HG03439 (cell line): ENCODE results near the gene TBC1D2B.
"Not testable (repeated sequence)": the region's sequence is repeated elsewhere in the genome, so short reads cannot be mapped to it uniquely, and the experiment has no call there.

ENCODE experiments used
- ATAC-seq: cut with Tn5 transposase; IDR thresholded peaks from one replicate; pipeline ENCODE4 v1.9.1; 2021; ENCODE audit warnings: mild to moderate bottlenecking, moderate library complexity; ENCODE audit not compliant: unreplicated experiment

The TBC1D2B gene

GRCh38 chr15:77991658-77992201 is 85.8 kb downstream of the TBC1D2B start:
- not testable (repeated sequence) for ATAC-seq

- no peak for ATAC-seq
These were observed 86.5 kb downstream of the TBC1D2B start for GRCh38 chr15:77991029-77991406.

- no peak for ATAC-seq
These were observed 88.0 kb downstream of the TBC1D2B start for GRCh38 chr15:77989296-77990143.

- ATAC-seq: no peak
These were observed 88.9 kb downstream of the TBC1D2B start for GRCh38 chr15:77988347-77989295.

GRCh38 chr15:77987765-77988136 is 89.8 kb downstream of the TBC1D2B start:
- not testable (repeated sequence) for ATAC-seq

GRCh38 chr15:77986891-77987764 is 90.4 kb downstream of the TBC1D2B start:
- no peak for ATAC-seq

GRCh38 chr15:77985931-77986480 is 91.5 kb downstream of the TBC1D2B start:
- no peak for ATAC-seq

GRCh38 chr15:77985031-77985930 is 92.2 kb downstream of the TBC1D2B start:
- ATAC-seq: no peak

- no peak for ATAC-seq
These were observed 93.1 kb downstream of the TBC1D2B start for GRCh38 chr15:77984446-77984861.

GRCh38 chr15:77983708-77984445 is 93.6 kb downstream of the TBC1D2B start:
- no peak for ATAC-seq

GRCh38 chr15:77983091-77983707 is 94.3 kb downstream of the TBC1D2B start:
- ATAC-seq: no peak

GRCh38 chr15:77982127-77982490 is 95.4 kb downstream of the TBC1D2B start:
- no peak for ATAC-seq

GRCh38 chr15:77981281-77982126 is 96.0 kb downstream of the TBC1D2B start:
- no peak for ATAC-seq

GRCh38 chr15:77980674-77981073 is 96.8 kb downstream of the TBC1D2B start:
- ATAC-seq: not testable (repeated sequence)

- no peak for ATAC-seq
These were observed 97.4 kb downstream of the TBC1D2B start for GRCh38 chr15:77980098-77980497.

GRCh38 chr15:77979157-77979556 is 98.4 kb downstream of the TBC1D2B start:
- ATAC-seq: not testable (repeated sequence)

GRCh38 chr15:77978759-77979145 is 98.8 kb downstream of the TBC1D2B start:
- not testable (repeated sequence) for ATAC-seq
